GM18951 (cell line): ENCODE measurements around the gene ZBED2.
"Not testable (repeated sequence)": the region's sequence is repeated elsewhere in the genome, so short reads cannot be mapped to it uniquely, and the experiment has no call there.

ENCODE experiments used
- POLR2A ChIP-seq: IDR thresholded peaks from 4 replicates; pipeline ENCODE4 v1.6.1; 2011; ENCODE audit warnings: mild to moderate bottlenecking; ENCODE audit not compliant: insufficient read length, insufficient read depth; ENCODE audit errors: extremely low read depth
- in situ Hi-C: fragments of 300-500 bp; cut with MboI; formaldehyde crosslinking; loops from one replicate; pipeline ENCODE4 v1.12.0; 2022; ENCODE audit warnings: low sequenced_read_pairs, mixed read lengths, inconsistent platforms; ENCODE audit not compliant: unreplicated experiment

ZBED2 gene

DNA sequence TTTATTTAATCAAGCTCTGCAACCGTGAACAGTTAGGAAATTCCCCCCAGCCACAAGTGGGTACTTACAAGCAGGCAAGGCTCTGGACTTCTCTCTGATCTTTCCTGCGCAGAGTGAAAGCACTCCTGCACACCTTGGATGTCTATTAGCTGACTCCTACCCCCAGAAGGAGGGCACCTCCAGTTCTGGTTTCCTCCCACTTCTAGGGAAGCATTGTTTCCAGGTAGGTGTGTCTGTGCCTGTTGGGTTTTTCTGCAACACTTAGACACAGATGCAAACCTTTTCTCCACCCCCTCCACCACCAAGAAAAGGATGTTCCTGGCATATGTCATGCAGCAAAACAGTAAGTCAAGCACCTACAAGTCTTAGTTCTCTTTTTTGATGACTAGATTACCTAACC is at the start of gene ZBED2:
Gene ZBED2 (minus strand): TSS at position 115 of the 400 bp plus-strand sequence. CDS start 1,145 bp downstream, outside the sequence.
- TF ChIP-seq POLR2A, result no peak
- in situ Hi-C loops, result no loop called here

- in situ Hi-C loops, result no loop called here
- no peak for TF ChIP-seq POLR2A
Observed at GRCh38 chr3:111639316-111639715, 44.2 kb upstream of the ZBED2 start.

DNA sequence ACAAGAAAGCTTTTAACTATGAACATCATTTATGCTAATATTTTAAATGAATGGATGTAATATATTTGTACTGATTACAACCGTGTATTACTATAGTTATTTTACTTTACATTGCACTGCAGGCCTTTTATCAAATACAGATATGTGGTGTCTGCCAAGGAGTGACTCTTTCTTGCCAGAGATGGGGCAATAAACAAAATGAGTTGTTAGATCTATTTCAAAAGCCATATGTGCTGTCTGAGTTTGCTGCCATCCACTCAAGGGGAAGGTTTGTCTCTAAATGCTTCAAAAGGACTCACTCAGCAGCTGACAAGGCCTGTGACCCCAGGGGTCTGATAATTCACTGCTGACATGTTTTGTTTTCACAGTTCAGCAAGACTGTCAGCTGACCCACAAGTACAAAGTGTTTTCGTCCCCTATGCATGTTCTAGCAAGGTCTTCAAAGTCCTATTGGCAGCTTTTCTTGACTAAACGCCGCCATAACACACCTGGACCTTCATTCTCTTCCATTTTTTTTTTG is 41.3 kb upstream of the ZBED2 start:
- TF ChIP-seq POLR2A, result no peak
- in situ Hi-C loops, result no loop called here

GRCh38 chr3:111635403-111635802 is 40.3 kb upstream of the ZBED2 start:
- in situ Hi-C loops, result no loop called here
- TF ChIP-seq POLR2A, result no peak

DNA sequence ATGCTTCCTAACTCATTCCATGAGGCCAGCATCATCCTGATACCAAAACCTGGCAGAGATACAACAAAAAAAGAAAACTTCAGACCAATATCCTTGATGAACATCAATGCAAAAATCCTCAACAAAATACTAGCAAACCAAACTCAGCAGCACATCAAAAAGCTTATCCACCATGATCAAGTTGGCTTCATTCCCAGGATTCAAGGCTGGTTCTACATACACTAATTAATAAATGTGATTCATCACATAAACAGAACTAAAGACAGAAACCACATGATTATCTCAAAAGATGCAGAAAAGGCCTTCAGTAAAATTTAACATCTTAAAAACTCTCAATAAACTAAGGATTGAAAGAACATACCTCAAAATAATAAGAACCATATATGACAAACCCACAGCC is 35.5 kb upstream of the ZBED2 start:
- in situ Hi-C loops, result not testable (repeated sequence)

GRCh38 chr3:111629018-111629417 is 33.9 kb upstream of the ZBED2 start:
- in situ Hi-C loops, result not testable (repeated sequence)

DNA sequence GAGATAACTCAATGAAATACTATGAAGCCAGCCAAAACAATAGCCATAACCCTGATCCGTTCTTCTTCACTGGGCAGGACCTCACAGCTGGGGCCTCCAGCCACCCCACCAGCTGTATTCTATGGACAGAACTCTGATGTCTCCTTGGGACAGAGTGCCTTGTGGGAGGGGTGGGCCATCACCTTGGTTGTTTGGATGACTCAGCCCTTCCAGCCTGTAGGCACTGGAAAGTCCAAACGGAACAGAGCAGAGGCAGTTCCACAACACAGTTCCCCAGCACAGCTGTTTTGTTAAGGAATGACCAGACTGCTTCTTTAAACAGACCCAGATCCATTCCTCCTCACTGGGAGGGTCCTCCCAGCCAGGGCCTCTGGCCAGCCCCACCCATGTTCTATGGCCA is 31.9 kb upstream of the ZBED2 start:
- in situ Hi-C loops, result no loop called here
- TF ChIP-seq POLR2A, result no peak

DNA sequence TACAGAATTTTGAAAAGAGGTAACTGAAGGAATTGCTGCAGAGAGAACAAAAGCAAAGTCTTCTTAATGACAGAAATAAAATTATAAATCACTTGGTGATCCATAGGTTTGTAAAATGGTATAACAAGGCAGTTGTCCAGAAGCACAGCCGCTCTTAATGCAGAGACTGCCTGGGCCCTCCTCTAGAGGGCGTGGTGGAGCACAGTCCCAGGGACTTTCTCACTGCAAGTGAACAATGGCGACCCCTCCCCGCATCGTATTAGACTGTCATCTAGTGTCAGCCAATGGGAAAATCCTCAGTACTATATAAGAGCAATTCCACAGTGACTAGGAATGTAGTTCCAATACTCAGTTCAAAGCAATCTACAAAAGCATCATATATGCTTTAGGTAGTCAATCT is 26.4 kb upstream of the ZBED2 start:
- no peak for TF ChIP-seq POLR2A
- in situ Hi-C loops, result no loop called here

DNA sequence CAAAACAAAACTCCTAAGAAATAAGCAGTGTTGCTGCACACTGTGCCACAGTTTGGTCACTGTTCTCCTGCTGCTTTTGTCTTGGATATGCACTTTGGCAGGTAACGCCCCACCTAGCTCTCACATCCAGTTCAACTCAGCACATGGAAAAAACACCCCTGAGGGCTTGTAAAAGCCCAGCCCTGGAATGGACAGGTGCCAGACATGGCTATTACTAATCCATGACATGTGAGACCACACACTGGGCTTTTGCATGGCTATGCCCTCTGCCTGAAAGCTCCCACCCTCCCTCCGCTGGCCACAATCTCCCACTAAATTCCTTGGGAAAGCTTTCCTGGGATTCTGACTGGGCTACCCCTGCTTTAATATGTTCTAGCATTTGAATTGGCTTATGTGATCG is 24.7 kb upstream of the ZBED2 start:
- in situ Hi-C loops, result no loop called here
- TF ChIP-seq POLR2A, result no peak

- TF ChIP-seq POLR2A, result no peak
- in situ Hi-C loops, result no loop called here
Observed at GRCh38 chr3:111618945-111619344, 23.8 kb upstream of the ZBED2 start.

GRCh38 chr3:111617912-111618601 is 22.9 kb upstream of the ZBED2 start:
- in situ Hi-C loops, result no loop called here
- TF ChIP-seq POLR2A, result no peak

GRCh38 chr3:111617406-111617805 is 22.3 kb upstream of the ZBED2 start:
- in situ Hi-C loops, result no loop called here
- TF ChIP-seq POLR2A, result no peak

GRCh38 chr3:111616417-111617105 is 21.4 kb upstream of the ZBED2 start:
- in situ Hi-C loops, result no loop called here
- no peak for TF ChIP-seq POLR2A

DNA sequence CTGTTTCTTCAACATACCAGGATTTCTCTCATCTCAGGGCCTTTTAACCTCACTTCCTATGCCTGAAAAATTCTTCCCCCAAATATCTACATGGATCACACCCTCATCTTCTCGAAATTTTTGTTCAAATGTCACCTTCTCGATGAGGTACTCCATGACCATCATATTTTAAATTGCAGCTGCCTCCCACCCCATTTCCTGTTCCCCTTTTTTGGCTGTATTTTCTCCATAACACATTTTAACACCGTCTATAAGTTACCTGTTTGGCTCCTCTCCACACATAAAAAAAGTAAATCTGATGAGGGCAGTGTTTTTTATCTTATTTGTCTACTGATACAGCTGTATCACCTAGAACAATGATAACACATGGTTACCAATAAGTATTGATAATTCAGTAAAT is 20.7 kb upstream of the ZBED2 start:
- TF ChIP-seq POLR2A, result no peak
- in situ Hi-C loops, result no loop called here
